ENCODE results near the gene SLC7A11. TPM values are rescaled to one million over a fixed set of nuclear protein-coding genes. Genes with fewer than 3 reads are reported as not detected.
"Not testable (repeated sequence)": the region's sequence is repeated elsewhere in the genome, so short reads cannot be mapped to it uniquely, and the experiment has no call there.

Gene SLC7A11
- total and polyA plus RNA-seq, 7 donors, result 0.04 to 0.52 (median 0.13) TPM; not detected in 1

DNA sequence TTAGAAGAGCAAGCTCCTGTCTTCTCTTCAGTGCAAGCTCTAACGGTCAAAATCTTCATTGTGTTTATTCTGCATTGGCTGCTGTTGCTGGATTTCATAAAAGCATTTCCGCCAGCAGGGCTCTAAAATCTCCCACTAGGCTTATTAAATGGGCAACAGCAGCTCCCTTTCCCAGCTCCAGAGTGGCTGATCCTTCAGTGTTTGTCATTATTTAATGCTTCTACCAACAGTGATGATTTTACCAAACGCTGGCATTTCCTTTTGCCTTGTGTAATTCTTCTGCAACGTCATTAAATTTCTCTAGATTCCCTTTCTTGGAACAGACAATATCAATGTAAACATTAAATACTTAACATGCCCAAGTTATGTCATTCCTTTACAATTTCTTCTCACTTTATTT, 20.1 kb downstream of the SLC7A11 start:
- TF ChIP-seq, protein P1, sequence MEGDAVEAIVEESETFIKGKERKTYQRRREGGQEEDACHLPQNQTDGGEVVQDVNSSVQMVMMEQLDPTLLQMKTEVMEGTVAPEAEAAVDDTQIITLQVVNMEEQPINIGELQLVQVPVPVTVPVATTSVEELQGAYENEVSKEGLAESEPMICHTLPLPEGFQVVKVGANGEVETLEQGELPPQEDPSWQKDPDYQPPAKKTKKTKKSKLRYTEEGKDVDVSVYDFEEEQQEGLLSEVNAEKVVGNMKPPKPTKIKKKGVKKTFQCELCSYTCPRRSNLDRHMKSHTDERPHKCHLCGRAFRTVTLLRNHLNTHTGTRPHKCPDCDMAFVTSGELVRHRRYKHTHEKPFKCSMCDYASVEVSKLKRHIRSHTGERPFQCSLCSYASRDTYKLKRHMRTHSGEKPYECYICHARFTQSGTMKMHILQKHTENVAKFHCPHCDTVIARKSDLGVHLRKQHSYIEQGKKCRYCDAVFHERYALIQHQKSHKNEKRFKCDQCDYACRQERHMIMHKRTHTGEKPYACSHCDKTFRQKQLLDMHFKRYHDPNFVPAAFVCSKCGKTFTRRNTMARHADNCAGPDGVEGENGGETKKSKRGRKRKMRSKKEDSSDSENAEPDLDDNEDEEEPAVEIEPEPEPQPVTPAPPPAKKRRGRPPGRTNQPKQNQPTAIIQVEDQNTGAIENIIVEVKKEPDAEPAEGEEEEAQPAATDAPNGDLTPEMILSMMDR (IDR thresholded peaks at IDR 0.05), result no peak
- 18 to 26% (median 21%) methylated on average over 4 of the region's 4 CpGs for WGBS, 3 donors
- H3K4me1 ChIP-seq, result no peaks in the 10 kb centered on the region
- intact Hi-C loops (cut with DNase I), result no loop called here
- no peaks in the 10 kb centered on the region for H3K36me3 ChIP-seq (ENCODE audit: insufficient read depth in 1 of 2, low read depth in 1 of 2)
- H3K27me3 ChIP-seq (ENCODE audit: insufficient read depth in 3 of 3, low read length in 2 of 3), result no peaks in the 10 kb centered on the region
- no peak overlapping the region for H3K4me3 ChIP-seq
- ATAC-seq (no peak), DNase-seq (no peak)
- no peaks in the 10 kb centered on the region for H3K9me3 ChIP-seq
- no peak overlapping the region for H3K27ac ChIP-seq

DNA sequence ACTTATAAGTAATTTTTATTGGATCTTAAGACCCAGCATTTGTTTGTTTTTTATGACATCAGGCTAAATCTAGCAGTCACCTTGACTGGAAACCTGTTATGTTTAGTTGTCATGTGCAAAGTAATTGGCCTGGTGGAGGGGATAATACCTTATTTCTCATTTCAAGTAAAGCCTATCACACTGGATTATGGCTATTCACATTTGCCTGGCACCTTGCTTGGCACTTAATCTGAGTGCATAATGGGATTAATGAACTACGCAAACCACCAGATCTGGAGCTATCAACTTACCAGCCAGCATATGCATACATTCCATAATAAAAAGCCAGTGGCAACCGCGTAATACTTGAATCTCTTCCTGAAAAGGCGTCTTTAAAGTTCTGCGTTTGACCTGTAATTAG, 23.2 kb downstream of the SLC7A11 start:
- Histone ChIP-seq H3K36me3 (ENCODE audit: insufficient read depth in 1 of 2, low read depth in 1 of 2) (no peaks in the 10 kb centered on the region), H3K4me1 (no peaks in the 10 kb centered on the region), H3K4me3 (no peak overlapping the region), H3K27ac (no peak overlapping the region), H3K27me3 (ENCODE audit: insufficient read depth in 3 of 3, low read length in 2 of 3) (no peaks in the 10 kb centered on the region), H3K9me3 (no peaks in the 10 kb centered on the region)
- intact Hi-C loops (cut with DNase I), result no loop called here
- WGBS, 3 donors, result 78 to 80% (median 79%) methylated on average over 5 of the region's 5 CpGs
- TF ChIP-seq, protein P1 (IDR thresholded peaks at IDR 0.05), result no peak
- DNase-seq (no peak), ATAC-seq (no peak)

DNA sequence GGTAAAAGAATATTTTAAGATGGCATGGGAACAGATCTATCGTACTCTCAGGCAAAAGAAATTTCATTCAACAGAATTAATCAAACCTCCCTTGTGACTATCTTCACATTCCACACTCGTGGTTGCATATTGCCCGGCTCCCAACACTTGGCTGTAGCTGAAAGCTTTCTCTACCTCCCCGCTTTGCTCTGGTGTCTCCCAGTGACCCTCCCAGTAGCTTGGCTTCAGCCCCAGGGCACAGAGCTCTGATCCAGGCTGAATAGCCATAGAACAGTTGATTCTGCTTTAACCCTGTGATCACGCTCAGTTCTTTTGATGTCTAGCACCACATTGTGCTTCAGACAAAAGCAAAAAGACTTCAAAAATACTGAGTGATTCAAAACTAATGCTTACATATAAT, 24.6 kb downstream of the SLC7A11 start:
- intact Hi-C loops (cut with DNase I), result no loop called here
- Histone ChIP-seq H3K9me3 (no peaks in the 10 kb centered on the region), H3K4me1 (no peaks in the 10 kb centered on the region), H3K27me3 (ENCODE audit: insufficient read depth in 3 of 3, low read length in 2 of 3) (no peaks in the 10 kb centered on the region), H3K27ac (no peak overlapping the region), H3K36me3 (ENCODE audit: insufficient read depth in 1 of 2, low read depth in 1 of 2) (no peaks in the 10 kb centered on the region), H3K4me3 (no peak overlapping the region)
- no peak for ATAC-seq
- TF ChIP-seq, protein P1 (IDR thresholded peaks at IDR 0.05), result no peak
- DNase-seq, result no peak
- WGBS, 3 donors, result 61 to 77% (median 68%) methylated on average over 5 of the region's 5 CpGs

DNA sequence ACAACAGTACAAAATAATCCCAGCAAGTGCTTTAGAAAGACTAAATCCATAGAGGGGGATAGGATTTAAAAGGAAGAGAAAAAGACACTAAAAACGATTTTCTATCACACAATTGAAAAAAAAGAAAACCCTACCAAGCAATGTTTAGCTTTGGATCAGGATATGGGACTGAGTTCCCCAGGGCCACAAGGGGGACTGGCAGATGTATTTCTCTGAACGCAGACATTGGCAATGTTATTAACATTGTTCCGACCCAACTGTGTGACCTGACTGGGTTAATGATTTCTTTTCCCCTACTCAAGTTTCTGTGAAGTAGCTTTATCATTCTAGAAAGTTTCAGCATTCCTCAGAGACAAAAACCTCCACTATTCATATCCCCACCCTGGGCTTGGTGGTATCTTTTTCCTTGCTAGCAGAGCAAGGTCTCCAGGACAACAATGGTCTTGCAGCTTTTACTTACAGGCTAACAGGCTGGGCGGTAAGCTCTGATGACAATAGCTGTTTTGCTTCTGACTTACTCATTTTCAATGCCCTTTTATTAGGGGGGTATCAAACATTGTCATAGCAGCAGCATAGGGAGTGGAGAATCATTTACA, 25.8 kb downstream of the SLC7A11 start:
- H3K4me3 ChIP-seq, result no peak overlapping the region
- ATAC-seq, result no peak
- intact Hi-C loops (cut with DNase I), result no loop called here
- TF ChIP-seq, protein P1 (IDR thresholded peaks at IDR 0.05), result no peak
- H3K9me3 ChIP-seq, result no peaks in the 10 kb centered on the region
- H3K27me3 ChIP-seq (ENCODE audit: insufficient read depth in 3 of 3, low read length in 2 of 3), result no peaks in the 10 kb centered on the region
- H3K36me3 ChIP-seq (ENCODE audit: insufficient read depth in 1 of 2, low read depth in 1 of 2), result no peaks in the 10 kb centered on the region
- no peak for DNase-seq
- no peak overlapping the region for H3K27ac ChIP-seq
- no peaks in the 10 kb centered on the region for H3K4me1 ChIP-seq
- WGBS, 3 donors, result 59 to 62% (median 60%) methylated on average over 4 of the region's 4 CpGs

DNA sequence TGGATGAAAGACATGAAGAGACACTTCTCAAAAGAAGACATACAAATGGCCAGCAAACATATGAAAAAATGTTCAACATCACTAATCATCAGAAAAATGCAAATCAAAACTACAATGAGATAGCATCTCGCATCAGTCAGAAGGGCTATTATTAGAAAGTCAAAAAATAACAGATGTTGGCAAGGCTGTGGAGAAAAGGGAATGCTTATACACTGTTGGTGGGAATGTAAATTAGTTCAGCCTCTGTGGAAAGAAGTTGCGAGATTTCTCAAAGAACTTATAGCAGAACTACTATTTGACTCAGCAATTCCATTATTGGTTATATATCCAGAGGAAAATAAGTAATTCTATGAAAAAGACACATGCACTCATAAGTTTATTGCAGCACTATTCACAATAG, 31.6 kb downstream of the SLC7A11 start:
- WGBS, 3 donors, result 38 to 52% (median 39%) methylated on average over 2 of the region's 2 CpGs
- H3K4me3 ChIP-seq; DNase-seq; H3K9me3 ChIP-seq; ATAC-seq; intact Hi-C loops (cut with DNase I); H3K36me3 ChIP-seq (ENCODE audit: insufficient read depth in 1 of 2, low read depth in 1 of 2); H3K27ac ChIP-seq; H3K4me1 ChIP-seq; H3K27me3 ChIP-seq (ENCODE audit: insufficient read depth in 3 of 3, low read length in 2 of 3): not testable (repeated sequence)
